ENCODE data around the gene NR2F6.

The NR2F6 gene

GRCh38 chr19:17237747-17238706 lies 7.7 kb downstream of the NR2F6 start:
- no peak for DNase-seq (ENCODE audit: low spot score)

GRCh38 chr19:17236811-17237543 lies 8.7 kb downstream of the NR2F6 start:
- DNase-seq (ENCODE audit: low spot score): no peak

- no peak for DNase-seq (ENCODE audit: low spot score)
These were observed 9.5 kb downstream of the NR2F6 start for GRCh38 chr19:17235971-17236777.

GRCh38 chr19:17235300-17235970 lies 10.3 kb downstream of the NR2F6 start:
- DNase-seq (ENCODE audit: low spot score): no peak

GRCh38 chr19:17234911-17235299 lies 10.8 kb downstream of the NR2F6 start:
- DNase-seq (ENCODE audit: low spot score): no peak

- DNase-seq (ENCODE audit: low spot score): no peak
These were observed 13.5 kb downstream of the NR2F6 start for GRCh38 chr19:17232258-17232657.

- no peak for DNase-seq (ENCODE audit: low spot score)
These were observed 15.8 kb downstream of the NR2F6 start for GRCh38 chr19:17229890-17230289.

- DNase-seq (ENCODE audit: low spot score): no peak
These were observed 17.8 kb downstream of the NR2F6 start for GRCh38 chr19:17227798-17228367.

- peak; percentile 90 for DNase-seq (ENCODE audit: low spot score)
These were observed 19.5 kb downstream of the NR2F6 start, which contains the start of gene OCEL1 for GRCh38 chr19:17226002-17226933. Gene OCEL1 (plus strand): TSS chr19:17226226. CDS start chr19:17226248, 22 bp downstream.

- no peak for DNase-seq (ENCODE audit: low spot score)
These were observed 20.7 kb downstream of the NR2F6 start for GRCh38 chr19:17225053-17225452.

- DNase-seq (ENCODE audit: low spot score): no peak
These were observed 25.4 kb downstream of the NR2F6 start for GRCh38 chr19:17220207-17220758.

GRCh38 chr19:17219286-17219685 lies 26.4 kb downstream of the NR2F6 start:
- no peak for DNase-seq (ENCODE audit: low spot score)

GRCh38 chr19:17216058-17216670 lies 29.6 kb downstream of the NR2F6 start:
- no peak for DNase-seq (ENCODE audit: low spot score)

- peak; percentile 89 for DNase-seq (ENCODE audit: low spot score)
These were observed 30.4 kb downstream of the NR2F6 start, which contains the start of gene USE1 for GRCh38 chr19:17215127-17215971. Gene USE1 (plus strand): TSS chr19:17215357. CDS start chr19:17215406, 49 bp downstream.

- DNase-seq (ENCODE audit: low spot score): no peak
These were observed 31.1 kb downstream of the NR2F6 start for GRCh38 chr19:17214508-17215126.

GRCh38 chr19:17213334-17213733 lies 32.4 kb downstream of the NR2F6 start:
- DNase-seq (ENCODE audit: low spot score): no peak

- DNase-seq (ENCODE audit: low spot score): no peak
These were observed 33.9 kb downstream of the NR2F6 start for GRCh38 chr19:17211547-17212446.

Measured in HuH-7 (cell line).